ENCODE results near the gene SRSF9. TPM values are rescaled to one million over a fixed set of nuclear protein-coding genes. Genes with fewer than 3 reads are reported as not detected.

The SRSF9 gene
- total and polyA plus RNA-seq, 2 experiments from 2014 or later: 154 to 329 TPM

- no peaks in the 10 kb centered on the region for H3K27me3 ChIP-seq (replicated peaks; ENCODE audit: insufficient read depth)
- peaks cover 8% of the 10 kb centered on the region for H3F3A ChIP-seq (ENCODE audit: insufficient read depth)
- H3K4me1 ChIP-seq (ENCODE audit: insufficient read depth): peaks cover 10% of the 10 kb centered on the region; the same call in 1 of the 2 replicates
- H3K4me3 ChIP-seq: no peak overlapping the region
- WGBS, 2 experiments (ENCODE audit: low coverage in 1 of 2, low lambda C conversion rate in 2 of 2, missing lambda C conversion rate in 2 of 2): 96 to 100% methylated on average over 1 of the region's 1 CpG
- no peak for TF ChIP-seq EZH2phosphoT487 (IDR thresholded peaks at IDR 0.05; ENCODE audit: insufficient read depth, low read depth)
- no peak for TF ChIP-seq EZH2 (IDR thresholded peaks at IDR 0.05; ENCODE audit: insufficient read depth, poor library complexity, severe bottlenecking)
- peaks cover 36% of the 10 kb centered on the region for H3K79me2 ChIP-seq (ENCODE audit: insufficient read depth)
- no peak overlapping the region for H3K4me2 ChIP-seq (ENCODE audit: unreplicated experiment)
- H3K9me3 ChIP-seq (ENCODE audit: low read depth): no peaks in the 10 kb centered on the region
- no peaks in the 10 kb centered on the region for H3K36me3 ChIP-seq (ENCODE audit: low read depth)
- DNase-seq: no peak
- H3K27ac ChIP-seq: no peak overlapping the region
- in situ Hi-C loops (cut with MboI): no loop called here
- no peaks in the 10 kb centered on the region for H4K20me1 ChIP-seq (ENCODE audit: insufficient read depth)
- no peak overlapping the region for H3K9ac ChIP-seq
- no peaks in the 10 kb centered on the region for H3K9me2 ChIP-seq (ENCODE audit: insufficient read depth)
- no peak overlapping the region for H2AFZ ChIP-seq
Observed at GRCh38 chr12:120479458-120479857, 9.9 kb upstream of the SRSF9 start.

DNA sequence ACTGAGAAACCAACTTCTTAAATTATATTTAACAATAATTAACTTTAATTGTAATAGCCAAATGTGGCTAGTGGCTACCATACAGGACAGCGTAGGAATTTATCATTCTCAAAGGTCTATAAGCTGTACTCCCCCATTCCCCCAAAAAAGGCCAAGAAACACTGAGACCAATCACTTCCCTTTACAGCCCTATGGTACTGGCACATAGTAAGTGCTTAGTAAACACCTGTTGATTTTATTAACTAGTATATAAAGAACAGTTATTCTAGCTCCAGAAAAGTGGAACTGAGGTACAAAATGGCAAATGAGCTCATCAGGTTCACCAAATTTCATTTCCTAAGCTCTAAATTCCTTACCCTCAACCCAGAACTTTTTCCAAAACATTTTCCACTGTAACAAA is 6.1 kb upstream of the SRSF9 start:
- Histone ChIP-seq H3K79me2 (ENCODE audit: insufficient read depth) (peaks cover 71% of the 10 kb centered on the region), H3F3A (ENCODE audit: insufficient read depth) (peaks cover 33% of the 10 kb centered on the region), H3K27me3 (replicated peaks; ENCODE audit: insufficient read depth) (no peaks in the 10 kb centered on the region), H3K4me2 (ENCODE audit: unreplicated experiment) (no peak overlapping the region), H4K20me1 (ENCODE audit: insufficient read depth) (no peaks in the 10 kb centered on the region), H3K4me3 (no peak overlapping the region), H3K27ac (no peak overlapping the region), H3K9me2 (ENCODE audit: insufficient read depth) (no peaks in the 10 kb centered on the region), H2AFZ (no peak overlapping the region), H3K4me1 (ENCODE audit: insufficient read depth) (peaks cover 37% of the 10 kb centered on the region), H3K9ac (no peak overlapping the region), H3K36me3 (ENCODE audit: low read depth) (no peaks in the 10 kb centered on the region), H3K9me3 (ENCODE audit: low read depth) (no peaks in the 10 kb centered on the region)
- in situ Hi-C loops (cut with MboI): no loop called here
- TF ChIP-seq EZH2phosphoT487 (IDR thresholded peaks at IDR 0.05; ENCODE audit: insufficient read depth, low read depth): no peak
- no peak for TF ChIP-seq EZH2 (IDR thresholded peaks at IDR 0.05; ENCODE audit: insufficient read depth, poor library complexity, severe bottlenecking)
- 97 to 100% methylated on average over 1 of the region's 1 CpG for WGBS, 2 experiments (ENCODE audit: low coverage in 1 of 2, low lambda C conversion rate in 2 of 2, missing lambda C conversion rate in 2 of 2)
- no peak for DNase-seq

DNA sequence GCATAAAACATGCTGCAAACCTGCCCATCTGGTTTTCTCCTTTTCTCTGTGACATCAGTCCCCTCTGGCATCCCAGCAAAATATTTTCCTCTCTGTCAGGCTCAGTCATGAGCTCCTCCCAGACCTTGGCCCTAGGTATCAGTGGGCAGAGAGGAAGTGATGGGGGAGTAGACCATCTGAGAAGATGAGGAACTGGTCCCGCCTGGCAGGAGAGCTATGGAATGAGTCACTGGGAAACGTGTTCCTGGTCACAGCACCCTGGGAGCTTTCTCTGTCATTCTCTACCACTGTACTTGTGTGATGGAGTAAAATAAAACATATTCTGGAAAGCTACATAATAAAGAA is 5.0 kb upstream of the SRSF9 start:
- DNase-seq: peak; percentile 92
- H3K4me1 ChIP-seq (ENCODE audit: insufficient read depth): peaks cover 37% of the 10 kb centered on the region
- no peaks in the 10 kb centered on the region for H4K20me1 ChIP-seq (ENCODE audit: insufficient read depth)
- no peaks in the 10 kb centered on the region for H3K36me3 ChIP-seq (ENCODE audit: low read depth)
- peak overlapping the region; percentile 32 for H3K4me3 ChIP-seq
- in situ Hi-C loops (cut with MboI): no loop called here
- H3F3A ChIP-seq (ENCODE audit: insufficient read depth): peaks cover 33% of the 10 kb centered on the region
- H3K27me3 ChIP-seq (replicated peaks; ENCODE audit: insufficient read depth): no peaks in the 10 kb centered on the region
- H3K9ac ChIP-seq: peak overlapping the region; percentile 25; the same call in 1 of the 2 replicates
- no peak for TF ChIP-seq EZH2phosphoT487 (IDR thresholded peaks at IDR 0.05; ENCODE audit: insufficient read depth, low read depth)
- no peak for TF ChIP-seq EZH2 (IDR thresholded peaks at IDR 0.05; ENCODE audit: insufficient read depth, poor library complexity, severe bottlenecking)
- peaks cover 69% of the 10 kb centered on the region for H3K79me2 ChIP-seq (ENCODE audit: insufficient read depth)
- H3K27ac ChIP-seq: peak overlapping the region; percentile 47
- H3K9me2 ChIP-seq (ENCODE audit: insufficient read depth): no peaks in the 10 kb centered on the region
- peak overlapping the region; percentile 72 for H3K4me2 ChIP-seq (ENCODE audit: unreplicated experiment)
- WGBS, 2 experiments (ENCODE audit: low coverage in 1 of 2, low lambda C conversion rate in 2 of 2, missing lambda C conversion rate in 2 of 2): 0% methylated on average over 2 of the region's 2 CpGs
- no peaks in the 10 kb centered on the region for H3K9me3 ChIP-seq (ENCODE audit: low read depth)
- peak overlapping the region; percentile 27; the same call in 1 of the 2 replicates for H2AFZ ChIP-seq

- Histone ChIP-seq H4K20me1 (ENCODE audit: insufficient read depth) (no peaks in the 10 kb centered on the region), H3K9me2 (ENCODE audit: insufficient read depth) (no peaks in the 10 kb centered on the region), H3K27ac (peak overlapping the region; percentile 47), H3K79me2 (ENCODE audit: insufficient read depth) (peaks cover 71% of the 10 kb centered on the region), H3K4me1 (ENCODE audit: insufficient read depth) (peaks cover 37% of the 10 kb centered on the region), H3K9ac (0 out of 2 replicates have a peak overlapping the region, but pooled peaks have one; percentile 18), H3F3A (ENCODE audit: insufficient read depth) (peaks cover 33% of the 10 kb centered on the region), H3K4me3 (peak overlapping the region; percentile 32), H3K9me3 (ENCODE audit: low read depth) (no peaks in the 10 kb centered on the region), H3K36me3 (ENCODE audit: low read depth) (no peaks in the 10 kb centered on the region), H2AFZ (no peak overlapping the region), H3K27me3 (replicated peaks; ENCODE audit: insufficient read depth) (no peaks in the 10 kb centered on the region), H3K4me2 (ENCODE audit: unreplicated experiment) (peak overlapping the region; percentile 72)
- 31 to 36% methylated on average over 6 of the region's 6 CpGs for WGBS, 2 experiments (ENCODE audit: low coverage in 1 of 2, low lambda C conversion rate in 2 of 2, missing lambda C conversion rate in 2 of 2)
- in situ Hi-C loops (cut with MboI): no loop called here
- no peak for TF ChIP-seq EZH2phosphoT487 (IDR thresholded peaks at IDR 0.05; ENCODE audit: insufficient read depth, low read depth)
- TF ChIP-seq EZH2 (IDR thresholded peaks at IDR 0.05; ENCODE audit: insufficient read depth, poor library complexity, severe bottlenecking): no peak
- peak; percentile 13 for DNase-seq
Observed at GRCh38 chr12:120473807-120474615, 4.5 kb upstream of the SRSF9 start.

Data from GM23248 (cell line).